Measurements from ENCODE around the gene RPS6KB2. TPM values are rescaled to one million over a fixed set of nuclear protein-coding genes. Genes with fewer than 3 reads are reported as not detected.
A peak's percentile ranks its signal among the peaks of the same experiment; 100 is the strongest.

The RPS6KB2 gene
- total RNA-seq, 1 experiment from 2014 or later: 58.8 TPM

GRCh38 chr11:67412495-67413179, 15.7 kb upstream of the RPS6KB2 start:
- no peaks in the 10 kb centered on the region for H3K36me3 ChIP-seq (ENCODE audit: insufficient read depth, low read length, poor library complexity, severe bottlenecking)
- no peak overlapping the region for H3K27ac ChIP-seq (ENCODE audit: low read depth, low read length, poor library complexity, severe bottlenecking)
- no peak overlapping the region for H3K4me3 ChIP-seq (ENCODE audit: low read depth, low read length, poor library complexity, severe bottlenecking)
- no peaks in the 10 kb centered on the region for H3K9me3 ChIP-seq (ENCODE audit: low read depth, low read length, poor library complexity, severe bottlenecking)
- no peaks in the 10 kb centered on the region for H3K27me3 ChIP-seq (replicated peaks; ENCODE audit: insufficient read depth, low read depth, low read length, poor library complexity)
- CTCF ChIA-PET: interaction anchor here (1.2 kb wide), 1 partner anchor 11 kb away, joined by 5 read pairs; the partner anchor contains the start of gene PPP1CA
- H3K4me1 ChIP-seq (ENCODE audit: insufficient read depth, low read length, poor library complexity, severe bottlenecking): peaks cover 25% of the 10 kb centered on the region
- TF ChIP-seq CTCF (conservative IDR thresholded peaks at IDR 0.05; ENCODE audit: low read depth, low read length) (no peak), EZH2 (IDR thresholded peaks at IDR 0.05; ENCODE audit: borderline replicate concordance, low read depth, low read length, poor library complexity, severe bottlenecking) (no peak)
- intact Hi-C loops (cut with micrococcal nuclease; ENCODE audit: unreplicated experiment): no loop called here
- POLR2A ChIA-PET (ENCODE audit: low non-redundant PET): no interaction called here
- no peak for DNase-seq (ENCODE audit: low spot score)
- no TSS peak for BruUV-seq (replicated peaks)

- CTCF ChIA-PET: interaction anchor here (1.2 kb wide), 1 partner anchor 12 kb away, joined by 5 read pairs; the partner anchor contains the start of gene PPP1CA
- BruUV-seq (replicated peaks): no TSS peak
- TF ChIP-seq CTCF (conservative IDR thresholded peaks at IDR 0.05; ENCODE audit: low read depth, low read length): no peak
- TF ChIP-seq EZH2 (IDR thresholded peaks at IDR 0.05; ENCODE audit: borderline replicate concordance, low read depth, low read length, poor library complexity, severe bottlenecking): no peak
These were observed 14.9 kb upstream of the RPS6KB2 start for GRCh38 chr11:67413266-67413849.

GRCh38 chr11:67415501-67416304, 12.6 kb upstream of the RPS6KB2 start, which contains the start of gene CARNS1:
Gene CARNS1, plus strand, starts transcription at chr11:67415678. Its CDS starts 522 bp downstream, at chr11:67416200.
- DNase-seq (ENCODE audit: low spot score): no peak
- ChIA-PET POLR2A (ENCODE audit: low non-redundant PET) (no interaction called here), CTCF (no interaction called here)
- no peak for TF ChIP-seq EZH2 (IDR thresholded peaks at IDR 0.05; ENCODE audit: borderline replicate concordance, low read depth, low read length, poor library complexity, severe bottlenecking)
- no peak for TF ChIP-seq CTCF (conservative IDR thresholded peaks at IDR 0.05; ENCODE audit: low read depth, low read length)
- no TSS peak for BruUV-seq (replicated peaks)
- Histone ChIP-seq H3K36me3 (ENCODE audit: insufficient read depth, low read length, poor library complexity, severe bottlenecking) (no peaks in the 10 kb centered on the region), H3K4me3 (ENCODE audit: low read depth, low read length, poor library complexity, severe bottlenecking) (peak within 1 kb of the TSS; percentile 37), H3K27me3 (replicated peaks; ENCODE audit: insufficient read depth, low read depth, low read length, poor library complexity) (no peaks in the 10 kb centered on the region), H3K27ac (ENCODE audit: low read depth, low read length, poor library complexity, severe bottlenecking) (no peak within 1 kb of the TSS), H3K4me1 (ENCODE audit: insufficient read depth, low read length, poor library complexity, severe bottlenecking) (peaks cover 36% of the 10 kb centered on the region), H3K9me3 (ENCODE audit: low read depth, low read length, poor library complexity, severe bottlenecking) (no peaks in the 10 kb centered on the region)
- intact Hi-C loops (cut with micrococcal nuclease; ENCODE audit: unreplicated experiment): no loop called here

More at GRCh38 chr11:67413266-67413849, 14.9 kb upstream of the RPS6KB2 start:
- Histone ChIP-seq H3K4me1 (ENCODE audit: insufficient read depth, low read length, poor library complexity, severe bottlenecking) (peaks cover 25% of the 10 kb centered on the region), H3K27me3 (replicated peaks; ENCODE audit: insufficient read depth, low read depth, low read length, poor library complexity) (no peaks in the 10 kb centered on the region), H3K9me3 (ENCODE audit: low read depth, low read length, poor library complexity, severe bottlenecking) (no peaks in the 10 kb centered on the region), H3K36me3 (ENCODE audit: insufficient read depth, low read length, poor library complexity, severe bottlenecking) (no peaks in the 10 kb centered on the region), H3K4me3 (ENCODE audit: low read depth, low read length, poor library complexity, severe bottlenecking) (no peak overlapping the region), H3K27ac (ENCODE audit: low read depth, low read length, poor library complexity, severe bottlenecking) (no peak overlapping the region)
- intact Hi-C loops (cut with micrococcal nuclease; ENCODE audit: unreplicated experiment): no loop called here
- DNase-seq (ENCODE audit: low spot score): no peak
- POLR2A ChIA-PET (ENCODE audit: low non-redundant PET): interaction anchor here (0.6 kb wide), 1 partner anchor 349 kb away, joined by 10 read pairs; no protein-coding TSS in a partner anchor
